Measurements from ENCODE around the gene TSPAN5. TPM values are rescaled to one million over a fixed set of nuclear protein-coding genes. Genes with fewer than 3 reads are reported as not detected.

TSPAN5 gene
- total RNA-seq, 1 donor from 2014 or later, result 61.4 TPM

- H3K36me3 ChIP-seq (ENCODE audit: insufficient read depth, low read length), result no peaks in the 10 kb centered on the region
- no peaks in the 10 kb centered on the region for H3K27me3 Mint-ChIP-seq (ENCODE audit: low read depth, unreplicated experiment)
Observed at GRCh38 chr4:98625399-98625798, 33.0 kb downstream of the TSPAN5 start.

GRCh38 chr4:98624642-98625041, 33.8 kb downstream of the TSPAN5 start:
- peak; percentile 47 for FAIRE-seq
- H3K27me3 Mint-ChIP-seq (ENCODE audit: low read depth, unreplicated experiment), result no peaks in the 10 kb centered on the region
- no peak overlapping the region for H3K4me3 Mint-ChIP-seq (ENCODE audit: unreplicated experiment)
- no peaks in the 10 kb centered on the region for H3K36me3 Mint-ChIP-seq (ENCODE audit: low read depth, unreplicated experiment)
- no peaks in the 10 kb centered on the region for H3K9me3 ChIP-seq (ENCODE audit: insufficient read depth, low read depth, low read length)
- H3K4me2 ChIP-seq (ENCODE audit: low read length), result no peak overlapping the region
- DNase-seq (ENCODE audit: low read depth), result no peak
- H3K79me2 ChIP-seq (ENCODE audit: insufficient read depth, low read length), result peaks cover 99% of the 10 kb centered on the region
- no peak overlapping the region for H3K9ac ChIP-seq (ENCODE audit: low read length)
- H3K4me1 Mint-ChIP-seq (ENCODE audit: low read depth, unreplicated experiment), result peaks cover 60% of the 10 kb centered on the region
- H3K9me3 Mint-ChIP-seq (ENCODE audit: unreplicated experiment), result no peaks in the 10 kb centered on the region
- H3K27me3 ChIP-seq (ENCODE audit: insufficient read depth, low read length), result no peaks in the 10 kb centered on the region
- peaks cover 10% of the 10 kb centered on the region for H4K20me1 ChIP-seq (ENCODE audit: insufficient read depth, low read length)
- no peak overlapping the region for H3K4me3 ChIP-seq (ENCODE audit: insufficient read depth, low read depth, low read length)
- H3K36me3 ChIP-seq (ENCODE audit: insufficient read depth, low read length), result no peaks in the 10 kb centered on the region
- peaks cover 50% of the 10 kb centered on the region for H3K4me1 ChIP-seq (ENCODE audit: insufficient read depth, low read length)
- H3K27ac ChIP-seq (ENCODE audit: low read depth, low read length), result no peak overlapping the region
- H2AFZ ChIP-seq (ENCODE audit: low read depth, low read length), result no peak overlapping the region
- TF ChIP-seq CTCF (IDR thresholded peaks at IDR 0.05; ENCODE audit: insufficient read depth, low read depth, low read length) (no peak), EZH2 (IDR thresholded peaks at IDR 0.05; ENCODE audit: insufficient read depth, low read length) (no peak)
- no peak overlapping the region for H3K27ac Mint-ChIP-seq (ENCODE audit: unreplicated experiment)

More at GRCh38 chr4:98625399-98625798, 33.0 kb downstream of the TSPAN5 start:
- Mint-ChIP-seq H3K27ac (ENCODE audit: unreplicated experiment) (peak overlapping the region; percentile 80), H3K4me1 (ENCODE audit: low read depth, unreplicated experiment) (peaks cover 57% of the 10 kb centered on the region), H3K9me3 (ENCODE audit: unreplicated experiment) (no peaks in the 10 kb centered on the region), H3K4me3 (ENCODE audit: unreplicated experiment) (no peak overlapping the region), H3K36me3 (ENCODE audit: low read depth, unreplicated experiment) (no peaks in the 10 kb centered on the region)
- FAIRE-seq, result no peak
- peaks cover 99% of the 10 kb centered on the region for H3K79me2 ChIP-seq (ENCODE audit: insufficient read depth, low read length)
- H3K9ac ChIP-seq (ENCODE audit: low read length), result no peak overlapping the region
- no peaks in the 10 kb centered on the region for H3K9me3 ChIP-seq (ENCODE audit: insufficient read depth, low read depth, low read length)
- no peak for TF ChIP-seq CTCF (IDR thresholded peaks at IDR 0.05; ENCODE audit: insufficient read depth, low read depth, low read length)
- no peak for TF ChIP-seq EZH2 (IDR thresholded peaks at IDR 0.05; ENCODE audit: insufficient read depth, low read length)
- DNase-seq (ENCODE audit: low read depth), result no peak
- H2AFZ ChIP-seq (ENCODE audit: low read depth, low read length), result no peak overlapping the region
- no peak overlapping the region for H3K4me3 ChIP-seq (ENCODE audit: insufficient read depth, low read depth, low read length)
- H3K27ac ChIP-seq (ENCODE audit: low read depth, low read length), result peak overlapping the region; percentile 86
- H4K20me1 ChIP-seq (ENCODE audit: insufficient read depth, low read length), result peaks cover 2% of the 10 kb centered on the region
- H3K4me2 ChIP-seq (ENCODE audit: low read length), result peak overlapping the region; percentile 73
- peaks cover 46% of the 10 kb centered on the region for H3K4me1 ChIP-seq (ENCODE audit: insufficient read depth, low read length)
- H3K27me3 ChIP-seq (ENCODE audit: insufficient read depth, low read length), result no peaks in the 10 kb centered on the region

GRCh38 chr4:98624144-98624543, 34.3 kb downstream of the TSPAN5 start:
- no peaks in the 10 kb centered on the region for H3K27me3 ChIP-seq (ENCODE audit: insufficient read depth, low read length)
- TF ChIP-seq EZH2 (IDR thresholded peaks at IDR 0.05; ENCODE audit: insufficient read depth, low read length) (no peak), CTCF (IDR thresholded peaks at IDR 0.05; ENCODE audit: insufficient read depth, low read depth, low read length) (no peak)
- H3K36me3 ChIP-seq (ENCODE audit: insufficient read depth, low read length), result no peaks in the 10 kb centered on the region
- peaks cover 99% of the 10 kb centered on the region for H3K79me2 ChIP-seq (ENCODE audit: insufficient read depth, low read length)
- H3K4me3 ChIP-seq (ENCODE audit: insufficient read depth, low read depth, low read length), result no peak overlapping the region
- peaks cover 15% of the 10 kb centered on the region for H4K20me1 ChIP-seq (ENCODE audit: insufficient read depth, low read length)
- H3K27ac Mint-ChIP-seq (ENCODE audit: unreplicated experiment), result peak overlapping the region; percentile 41
- H3K4me1 ChIP-seq (ENCODE audit: insufficient read depth, low read length), result peaks cover 50% of the 10 kb centered on the region
- no peaks in the 10 kb centered on the region for H3K9me3 Mint-ChIP-seq (ENCODE audit: unreplicated experiment)
- no peaks in the 10 kb centered on the region for H3K9me3 ChIP-seq (ENCODE audit: insufficient read depth, low read depth, low read length)
- no peaks in the 10 kb centered on the region for H3K27me3 Mint-ChIP-seq (ENCODE audit: low read depth, unreplicated experiment)
- H3K36me3 Mint-ChIP-seq (ENCODE audit: low read depth, unreplicated experiment), result no peaks in the 10 kb centered on the region
- H3K4me3 Mint-ChIP-seq (ENCODE audit: unreplicated experiment), result no peak overlapping the region
- DNase-seq (ENCODE audit: low read depth) (no peak), FAIRE-seq (no peak)
- no peak overlapping the region for H3K9ac ChIP-seq (ENCODE audit: low read length)
- H3K4me2 ChIP-seq (ENCODE audit: low read length), result no peak overlapping the region
- no peak overlapping the region for H3K27ac ChIP-seq (ENCODE audit: low read depth, low read length)
- H3K4me1 Mint-ChIP-seq (ENCODE audit: low read depth, unreplicated experiment), result peaks cover 56% of the 10 kb centered on the region
- no peak overlapping the region for H2AFZ ChIP-seq (ENCODE audit: low read depth, low read length)
